GM12891 (cell line): ENCODE results near the gene KIF24.

ENCODE experiments used
- PAX5 ChIP-seq: IDR thresholded peaks from 2 replicates; pipeline ENCODE4 v1.6.1; 2011; ENCODE audit warnings: low read length, moderate library complexity, mild to moderate bottlenecking; ENCODE audit not compliant: insufficient read depth, severe bottlenecking
- POLR2A ChIP-seq: IDR thresholded peaks from 2 replicates; pipeline ENCODE4 v1.6.1; 2011; ENCODE audit warnings: low read depth, low read length, control low read depth
- POLR2AphosphoS5 ChIP-seq: IDR thresholded peaks from 2 replicates; pipeline ENCODE4 v1.6.1; 2011; ENCODE audit warnings: low read depth, low read length, control low read depth
- POU2F2 ChIP-seq: IDR thresholded peaks from 2 replicates; pipeline ENCODE4 v1.6.1; 2011; ENCODE audit warnings: low read depth, mild to moderate bottlenecking, control low read depth, low read length, moderate library complexity
- SPI1 ChIP-seq: IDR thresholded peaks from 2 replicates; pipeline ENCODE4 v1.6.1; 2011; ENCODE audit warnings: low read depth, low read length, control low read depth
- TAF1 ChIP-seq: IDR thresholded peaks from 2 replicates; pipeline ENCODE4 v1.6.1; 2011; ENCODE audit warnings: low read depth, low read length, control low read depth

DNA sequence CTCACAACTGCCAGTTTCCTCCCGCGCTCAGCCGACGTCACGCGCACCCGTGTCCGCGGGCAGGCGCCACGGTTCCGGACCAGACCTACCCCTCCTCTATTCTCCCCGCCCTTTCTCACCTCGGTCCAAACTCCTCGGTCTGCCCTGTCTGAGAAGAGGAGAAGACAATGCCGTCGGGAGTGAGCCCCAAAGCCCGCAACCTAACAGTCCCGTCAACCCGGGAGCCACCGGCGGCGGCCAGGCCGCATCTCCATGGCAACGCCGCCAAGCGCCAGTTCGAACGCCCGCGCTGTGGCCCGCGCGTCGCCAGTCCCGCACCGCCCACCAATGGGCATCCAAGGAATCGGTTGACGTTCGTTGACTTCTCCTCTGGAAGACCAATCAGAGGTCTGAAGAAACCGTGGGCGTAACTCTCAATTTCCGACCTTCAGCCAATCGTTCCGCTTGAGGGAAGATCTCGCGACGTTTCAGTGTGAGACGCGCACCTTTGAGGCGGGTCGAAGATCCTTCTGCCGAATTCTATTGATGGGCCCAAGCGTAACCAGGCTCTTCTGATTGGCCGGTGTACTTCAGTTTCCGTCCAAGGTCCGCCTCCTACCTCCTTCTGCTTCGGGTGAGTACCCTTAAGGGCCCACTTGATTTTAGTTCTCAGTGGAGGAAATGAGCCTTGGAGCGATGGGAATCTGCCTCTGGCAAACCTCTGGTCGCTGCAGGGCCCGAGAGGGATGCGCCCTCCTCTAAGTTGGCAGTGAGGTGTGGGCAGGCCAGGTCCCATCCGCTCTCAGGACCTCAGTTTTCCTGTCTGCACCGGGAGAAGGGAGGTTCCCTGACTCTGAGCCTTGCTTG is at the start of gene KIF24, which contains the start of gene NUDT2:
- TF ChIP-seq POLR2AphosphoS5 = peak; percentile 87
- TF ChIP-seq POLR2A = peak; percentile 90; the same call in 1 of the 2 replicates
- no peak for TF ChIP-seq SPI1
- TF ChIP-seq TAF1 = peak; percentile 92
- TF ChIP-seq PAX5 = peak; percentile 34
- peak; percentile 65 for TF ChIP-seq POU2F2
